Calu3 (cell line): ENCODE measurements around the gene COX6B2. TPM values are rescaled to one million over a fixed set of nuclear protein-coding genes. Genes with fewer than 3 reads are reported as not detected.

ENCODE experiments used
- BruUV-seq: library from RNA; stranded (reverse); fragments of 400-500 nt; replicated peaks from 2 replicates; lab custom pipeline; 2021; lab: Mats Ljungman, UMichigan
- CTCF ChIA-PET: fragments of 300-600 bp; sonication (Branson Sonifier 250); formaldehyde crosslinking; loops from one replicate; lab custom pipeline; 2022; ENCODE audit warnings: antibody characterized with exemption; lab: Charles Lee
- DNase-seq: peaks from one replicate; pipeline ENCODE4 v3.0.0; 2022
- H3K27ac Mint-ChIP-seq: one replicate; pipeline ENCODE4 v1.8.0; 2022; ENCODE audit warnings: mixed read lengths; ENCODE audit not compliant: unreplicated experiment
- H3K27me3 Mint-ChIP-seq: one replicate; pipeline ENCODE4 v1.8.0; 2022; ENCODE audit warnings: mixed read lengths; ENCODE audit not compliant: unreplicated experiment
- H3K36me3 Mint-ChIP-seq: one replicate; pipeline ENCODE4 v1.8.0; 2022; ENCODE audit warnings: mild to moderate bottlenecking, moderate library complexity, mixed read lengths; ENCODE audit not compliant: insufficient read depth, unreplicated experiment
- H3K4me1 Mint-ChIP-seq: one replicate; pipeline ENCODE4 v1.8.0; 2022; ENCODE audit warnings: mild to moderate bottlenecking, low read depth, mixed read lengths; ENCODE audit not compliant: unreplicated experiment
- H3K4me3 Mint-ChIP-seq: one replicate; pipeline ENCODE4 v1.8.0; 2022; ENCODE audit warnings: mild to moderate bottlenecking, low read depth, moderate library complexity, mixed read lengths; ENCODE audit not compliant: unreplicated experiment
- H3K9me3 Mint-ChIP-seq: one replicate; pipeline ENCODE4 v1.8.0; 2022; ENCODE audit warnings: low read depth, mixed read lengths; ENCODE audit not compliant: unreplicated experiment
- CTCF ChIP-seq: fragments of 200-600 bp; IDR thresholded peaks from one replicate; pipeline ENCODE4 v1.8.0; 2022; ENCODE audit warnings: antibody characterized with exemption; ENCODE audit not compliant: unreplicated experiment
- intact Hi-C: fragments of 100-400 bp; cut with micrococcal nuclease; formaldehyde crosslinking; loops from one replicate; pipeline ENCODE4 v1.10.0; 2022; ENCODE audit not compliant: unreplicated experiment
- total RNA-seq: library from RNA; stranded (reverse); gene quantifications from 2 replicates; pipeline ENCODE4 v1.2.3, GENCODE V29; 2022

Gene COX6B2
- total RNA-seq, 1 experiment from 2014 or later = 3.4 TPM

GRCh38 chr19:55385724-55386492, 31.4 kb upstream of the COX6B2 start, which contains the start of gene RPL28:
Gene RPL28 (plus strand): TSS chr19:55385932. CDS start chr19:55386358, 426 bp downstream.
- no peaks in the 10 kb centered on the region for H3K9me3 Mint-ChIP-seq
- intact Hi-C loops = loop anchor here (10.0 kb wide), 2 partner anchors 241 to 249 kb away; partner anchors contain the start of gene TNNT1
- H3K27me3 Mint-ChIP-seq = no peaks in the 10 kb centered on the region
- peaks cover 49% of the 10 kb centered on the region for H3K4me1 Mint-ChIP-seq
- H3K27ac Mint-ChIP-seq = peak within 1 kb of the TSS; percentile 97
- CTCF ChIA-PET = no interaction called here
- peak within 1 kb of the TSS; percentile 91 for H3K4me3 Mint-ChIP-seq
- TSS peak; percentile 71 for BruUV-seq
- TF ChIP-seq CTCF = no peak
- peak; percentile 99 for DNase-seq
- peaks cover 92% of the 10 kb centered on the region for H3K36me3 Mint-ChIP-seq

- Mint-ChIP-seq H3K36me3 (peaks cover 84% of the 10 kb centered on the region), H3K4me1 (peaks cover 49% of the 10 kb centered on the region), H3K4me3 (peak overlapping the region; percentile 91), H3K9me3 (no peaks in the 10 kb centered on the region), H3K27me3 (no peaks in the 10 kb centered on the region), H3K27ac (peak overlapping the region; percentile 97)
- TSS peak; percentile 26 for BruUV-seq
- CTCF ChIA-PET = interaction anchor here (1.0 to 1.8 kb wide), 6 partner anchors 33 to 269 kb away, joined by 3 to 8 read pairs (median 5); partner anchors contain the start of genes DNAAF3, HSPBP1, KMT5C and PPP6R1
- intact Hi-C loops = loop anchor here (5.0 to 10.0 kb wide), 4 partner anchors 48 to 250 kb away; partner anchors contain the start of genes KMT5C and TNNT1
- peak; percentile 97 for DNase-seq
- TF ChIP-seq CTCF = no peak
Measured at GRCh38 chr19:55384920-55385723, 30.6 kb upstream of the COX6B2 start.

GRCh38 chr19:55384131-55384919, 29.8 kb upstream of the COX6B2 start, which contains the start of gene TMEM238:
Gene TMEM238 (minus strand): TSS chr19:55384292. CDS start chr19:55384259, 33 bp downstream.
- no peak for TF ChIP-seq CTCF
- H3K4me3 Mint-ChIP-seq = peak within 1 kb of the TSS; percentile 91
- H3K36me3 Mint-ChIP-seq = peaks cover 80% of the 10 kb centered on the region
- H3K27me3 Mint-ChIP-seq = no peaks in the 10 kb centered on the region
- peak; percentile 83 for DNase-seq
- no TSS peak for BruUV-seq
- intact Hi-C loops = loop anchor here (5.0 to 10.0 kb wide), 4 partner anchors 47 to 250 kb away; partner anchors contain the start of genes KMT5C and TNNT1
- peaks cover 41% of the 10 kb centered on the region for H3K4me1 Mint-ChIP-seq
- H3K9me3 Mint-ChIP-seq = no peaks in the 10 kb centered on the region
- CTCF ChIA-PET = interaction anchor here (0.5 to 2.0 kb wide), 14 partner anchors 16 to 270 kb away, joined by 3 to 10 read pairs (median 5); partner anchors contain the start of genes DNAAF3, HSPBP1, KMT5C and PPP6R1
- peak within 1 kb of the TSS; percentile 97 for H3K27ac Mint-ChIP-seq
